H1 (cell line): ENCODE data around the gene STOML1. TPM values are rescaled to one million over a fixed set of nuclear protein-coding genes. Genes with fewer than 3 reads are reported as not detected.

ENCODE experiments used
- BCL11A ChIP-seq, 2 experiments: IDR thresholded peaks; one replicate each; pipeline ENCODE4 v1.6.1; 2011; ENCODE audit warnings: low read depth in 2 of 2, low read length in 2 of 2, mild to moderate bottlenecking in 2 of 2
- TEAD4 ChIP-seq: IDR thresholded peaks from 2 replicates; pipeline ENCODE4 v1.6.1; 2012; ENCODE audit warnings: low read depth, low read length, inconsistent platforms, mixed read lengths
- polyA plus RNA-seq, 7 experiments: library from polyadenylated mRNA; depleted of rRNA in 3 of 7; stranded (reverse) in 5 of 7; unstranded in 2 of 7; fragments of >200 nt in 5 of 7; fragments of 200-250 nt in 2 of 7; gene quantifications; 1 replicate in 5 of 7; 2 replicates in 1 of 7; 4 replicates in 1 of 7; pipeline versions ENCODE4 v1.2.1 to v1.2.3, GENCODE V29; 2011 to 2013; ENCODE audit warnings: missing spikeins in 2 of 7, mixed read lengths in 2 of 7
- total RNA-seq: library from RNA; stranded (reverse); fragmentation: NEBNext Ultra II Directional; extraction: Animal tissue kit (Norgen Biotek cat#: 25700); gene quantifications from 2 replicates; pipeline ENCODE4 v1.2.1, GENCODE V29; 2021
- TF ChIP-seq, protein P1 (sequence below): fragments of 300-600 bp; sonication (generic); IDR thresholded peaks from 2 replicates; pipeline ENCODE4 v1.7.1; 2012; ENCODE audit warnings: low read length, moderate library complexity, mild to moderate bottlenecking, inconsistent platforms; ENCODE audit not compliant: insufficient replicate concordance

Gene STOML1
- total and polyA plus RNA-seq, 2 of the 8 experiments (the other 6 are each of a cell fraction or from before 2014, with no cell fraction given), result 2.6 to 3.2 TPM

DNA sequence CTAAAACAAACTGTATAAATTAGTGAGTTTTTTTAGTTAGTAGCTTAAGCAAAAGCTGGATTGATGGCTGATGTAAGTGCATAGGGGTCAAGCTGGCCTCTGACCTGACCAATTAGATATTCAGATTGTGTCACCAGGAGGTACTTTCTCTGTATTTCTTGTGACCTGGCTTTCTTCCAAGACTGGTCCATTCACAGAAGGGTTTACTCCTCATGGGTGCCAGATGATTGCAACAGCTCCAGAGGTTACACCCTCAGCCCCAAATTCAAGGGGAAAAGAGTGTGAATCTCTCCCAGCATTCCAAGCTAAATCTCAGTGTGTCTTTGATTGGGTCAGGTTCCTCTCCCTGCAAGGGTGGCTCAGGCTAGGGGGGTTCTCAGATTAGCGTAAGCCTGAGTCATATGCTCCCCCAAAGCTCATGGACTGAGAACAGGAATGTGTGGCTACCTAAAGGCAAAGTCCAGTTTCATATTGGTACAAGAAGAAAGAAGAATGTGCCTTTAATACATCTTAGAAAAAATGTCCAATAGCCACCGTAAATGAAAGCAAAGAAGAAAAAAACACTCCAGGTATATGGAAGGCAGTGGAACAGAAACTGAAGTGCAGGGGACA is 18.9 kb upstream of the STOML1 start (continued):
- TF ChIP-seq, protein P1, sequence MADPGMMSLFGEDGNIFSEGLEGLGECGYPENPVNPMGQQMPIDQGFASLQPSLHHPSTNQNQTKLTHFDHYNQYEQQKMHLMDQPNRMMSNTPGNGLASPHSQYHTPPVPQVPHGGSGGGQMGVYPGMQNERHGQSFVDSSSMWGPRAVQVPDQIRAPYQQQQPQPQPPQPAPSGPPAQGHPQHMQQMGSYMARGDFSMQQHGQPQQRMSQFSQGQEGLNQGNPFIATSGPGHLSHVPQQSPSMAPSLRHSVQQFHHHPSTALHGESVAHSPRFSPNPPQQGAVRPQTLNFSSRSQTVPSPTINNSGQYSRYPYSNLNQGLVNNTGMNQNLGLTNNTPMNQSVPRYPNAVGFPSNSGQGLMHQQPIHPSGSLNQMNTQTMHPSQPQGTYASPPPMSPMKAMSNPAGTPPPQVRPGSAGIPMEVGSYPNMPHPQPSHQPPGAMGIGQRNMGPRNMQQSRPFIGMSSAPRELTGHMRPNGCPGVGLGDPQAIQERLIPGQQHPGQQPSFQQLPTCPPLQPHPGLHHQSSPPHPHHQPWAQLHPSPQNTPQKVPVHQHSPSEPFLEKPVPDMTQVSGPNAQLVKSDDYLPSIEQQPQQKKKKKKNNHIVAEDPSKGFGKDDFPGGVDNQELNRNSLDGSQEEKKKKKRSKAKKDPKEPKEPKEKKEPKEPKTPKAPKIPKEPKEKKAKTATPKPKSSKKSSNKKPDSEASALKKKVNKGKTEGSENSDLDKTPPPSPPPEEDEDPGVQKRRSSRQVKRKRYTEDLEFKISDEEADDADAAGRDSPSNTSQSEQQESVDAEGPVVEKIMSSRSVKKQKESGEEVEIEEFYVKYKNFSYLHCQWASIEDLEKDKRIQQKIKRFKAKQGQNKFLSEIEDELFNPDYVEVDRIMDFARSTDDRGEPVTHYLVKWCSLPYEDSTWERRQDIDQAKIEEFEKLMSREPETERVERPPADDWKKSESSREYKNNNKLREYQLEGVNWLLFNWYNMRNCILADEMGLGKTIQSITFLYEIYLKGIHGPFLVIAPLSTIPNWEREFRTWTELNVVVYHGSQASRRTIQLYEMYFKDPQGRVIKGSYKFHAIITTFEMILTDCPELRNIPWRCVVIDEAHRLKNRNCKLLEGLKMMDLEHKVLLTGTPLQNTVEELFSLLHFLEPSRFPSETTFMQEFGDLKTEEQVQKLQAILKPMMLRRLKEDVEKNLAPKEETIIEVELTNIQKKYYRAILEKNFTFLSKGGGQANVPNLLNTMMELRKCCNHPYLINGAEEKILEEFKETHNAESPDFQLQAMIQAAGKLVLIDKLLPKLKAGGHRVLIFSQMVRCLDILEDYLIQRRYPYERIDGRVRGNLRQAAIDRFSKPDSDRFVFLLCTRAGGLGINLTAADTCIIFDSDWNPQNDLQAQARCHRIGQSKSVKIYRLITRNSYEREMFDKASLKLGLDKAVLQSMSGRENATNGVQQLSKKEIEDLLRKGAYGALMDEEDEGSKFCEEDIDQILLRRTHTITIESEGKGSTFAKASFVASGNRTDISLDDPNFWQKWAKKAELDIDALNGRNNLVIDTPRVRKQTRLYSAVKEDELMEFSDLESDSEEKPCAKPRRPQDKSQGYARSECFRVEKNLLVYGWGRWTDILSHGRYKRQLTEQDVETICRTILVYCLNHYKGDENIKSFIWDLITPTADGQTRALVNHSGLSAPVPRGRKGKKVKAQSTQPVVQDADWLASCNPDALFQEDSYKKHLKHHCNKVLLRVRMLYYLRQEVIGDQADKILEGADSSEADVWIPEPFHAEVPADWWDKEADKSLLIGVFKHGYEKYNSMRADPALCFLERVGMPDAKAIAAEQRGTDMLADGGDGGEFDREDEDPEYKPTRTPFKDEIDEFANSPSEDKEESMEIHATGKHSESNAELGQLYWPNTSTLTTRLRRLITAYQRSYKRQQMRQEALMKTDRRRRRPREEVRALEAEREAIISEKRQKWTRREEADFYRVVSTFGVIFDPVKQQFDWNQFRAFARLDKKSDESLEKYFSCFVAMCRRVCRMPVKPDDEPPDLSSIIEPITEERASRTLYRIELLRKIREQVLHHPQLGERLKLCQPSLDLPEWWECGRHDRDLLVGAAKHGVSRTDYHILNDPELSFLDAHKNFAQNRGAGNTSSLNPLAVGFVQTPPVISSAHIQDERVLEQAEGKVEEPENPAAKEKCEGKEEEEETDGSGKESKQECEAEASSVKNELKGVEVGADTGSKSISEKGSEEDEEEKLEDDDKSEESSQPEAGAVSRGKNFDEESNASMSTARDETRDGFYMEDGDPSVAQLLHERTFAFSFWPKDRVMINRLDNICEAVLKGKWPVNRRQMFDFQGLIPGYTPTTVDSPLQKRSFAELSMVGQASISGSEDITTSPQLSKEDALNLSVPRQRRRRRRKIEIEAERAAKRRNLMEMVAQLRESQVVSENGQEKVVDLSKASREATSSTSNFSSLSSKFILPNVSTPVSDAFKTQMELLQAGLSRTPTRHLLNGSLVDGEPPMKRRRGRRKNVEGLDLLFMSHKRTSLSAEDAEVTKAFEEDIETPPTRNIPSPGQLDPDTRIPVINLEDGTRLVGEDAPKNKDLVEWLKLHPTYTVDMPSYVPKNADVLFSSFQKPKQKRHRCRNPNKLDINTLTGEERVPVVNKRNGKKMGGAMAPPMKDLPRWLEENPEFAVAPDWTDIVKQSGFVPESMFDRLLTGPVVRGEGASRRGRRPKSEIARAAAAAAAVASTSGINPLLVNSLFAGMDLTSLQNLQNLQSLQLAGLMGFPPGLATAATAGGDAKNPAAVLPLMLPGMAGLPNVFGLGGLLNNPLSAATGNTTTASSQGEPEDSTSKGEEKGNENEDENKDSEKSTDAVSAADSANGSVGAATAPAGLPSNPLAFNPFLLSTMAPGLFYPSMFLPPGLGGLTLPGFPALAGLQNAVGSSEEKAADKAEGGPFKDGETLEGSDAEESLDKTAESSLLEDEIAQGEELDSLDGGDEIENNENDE, result no peak
- no peak for TF ChIP-seq BCL11A (IDR thresholded peaks at IDR 0.05; ENCODE audit: low read depth in 2 of 2, low read length in 2 of 2)
- no peak for TF ChIP-seq TEAD4
